ENCODE measurements around the gene MRPS2. TPM values are rescaled to one million over a fixed set of nuclear protein-coding genes. Genes with fewer than 3 reads are reported as not detected.

MRPS2 gene
- total and polyA plus RNA-seq, 2 of the 4 experiments (the other 2 are of a cell fraction): 53.1 to 104 TPM

- no peak for TF ChIP-seq RCOR1 (IDR thresholded peaks at IDR 0.05; ENCODE audit: insufficient replicate concordance, low read length)
Measured at GRCh38 chr9:135486267-135487065, 14.0 kb upstream of the MRPS2 start (continued).

- ChIA-PET POLR2A (ENCODE audit: unreplicated experiment) (no interaction called here), CTCF (no interaction called here)
- H2BK5ac ChIP-seq (ENCODE audit: low read depth, low read length, poor library complexity, severe bottlenecking): no peak overlapping the region
- dilution Hi-C loops (cut with HindIII; ENCODE audit: low sequenced_read_pairs, unreplicated experiment): no loop called here
- H4K8ac ChIP-seq (ENCODE audit: low read depth in 2 of 2, low read length in 2 of 2): no peak overlapping the region
- H3K36me3 ChIP-seq (ENCODE audit: control insufficient read depth, insufficient read depth, low read length): peaks cover 36% of the 10 kb centered on the region
- ATAC-seq (ENCODE audit: low read depth) (no peak), DNase-seq (no peak)
- H2BK20ac ChIP-seq (ENCODE audit: low read depth, low read length): no peak overlapping the region
- in situ Hi-C loops (cut with MboI; ENCODE audit: low sequenced_read_pairs): no loop called here
- H3K79me1 ChIP-seq (ENCODE audit: low read depth in 1 of 2, low read length in 2 of 2): peaks cover 0 to 3% of the 10 kb centered on the region in 2 experiments; a peak in 1 of 4 replicates
- no peak overlapping the region for H3K9ac ChIP-seq (ENCODE audit: low read depth, low read length)
- H3K9me3 ChIP-seq (ENCODE audit: control insufficient read depth, insufficient read depth, low read length): no peaks in the 10 kb centered on the region
- no peak for TF ChIP-seq USF2 (IDR thresholded peaks at IDR 0.05; ENCODE audit: low read depth, low read length)
- no peak for TF ChIP-seq ELK1 (IDR thresholded peaks at IDR 0.05; ENCODE audit: borderline replicate concordance, low read depth, low read length)
- TF ChIP-seq MAZ (IDR thresholded peaks at IDR 0.05; ENCODE audit: borderline replicate concordance, low read depth, low read length): no peak
- TF ChIP-seq NFE2L2 (IDR thresholded peaks at IDR 0.05; ENCODE audit: low read depth, low read length): no peak
- TF ChIP-seq RAD21 (IDR thresholded peaks at IDR 0.05; ENCODE audit: low read length): no peak
- TF ChIP-seq BHLHE40 (IDR thresholded peaks at IDR 0.05; ENCODE audit: low read depth, low read length): no peak
- TF ChIP-seq RFX5 (IDR thresholded peaks at IDR 0.05; ENCODE audit: low read depth, low read length): no peak
- no peak for TF ChIP-seq MXI1 (IDR thresholded peaks at IDR 0.05; ENCODE audit: borderline replicate concordance, low read depth, low read length)
- TF ChIP-seq FOS (IDR thresholded peaks at IDR 0.05; ENCODE audit: low read depth, low read length): no peak
- no peak for TF ChIP-seq RCOR1 (IDR thresholded peaks at IDR 0.05; ENCODE audit: insufficient replicate concordance, low read length)
- no peak for TF ChIP-seq POLR2A (IDR thresholded peaks at IDR 0.05; ENCODE audit: low read depth, low read length)
- no peak for TF ChIP-seq SMC3 (IDR thresholded peaks at IDR 0.05; ENCODE audit: low read depth, low read length)
- no peak for TF ChIP-seq CHD1 (IDR thresholded peaks at IDR 0.05; ENCODE audit: low read depth, low read length)
- no peak overlapping the region for H3K27ac ChIP-seq (ENCODE audit: insufficient read depth, low read length)
- H3K9me1 ChIP-seq (ENCODE audit: insufficient read depth, low read length): no peaks in the 10 kb centered on the region; the same call in 1 of the 2 replicates
- no TSS peak for BruUV-seq (replicated peaks)
- no peak overlapping the region for H4K91ac ChIP-seq (ENCODE audit: insufficient read depth, low read depth, low read length)
- no peak overlapping the region for H2AK9ac ChIP-seq (replicated peaks; ENCODE audit: low read depth, low read length, poor library complexity)
- H3K27me3 ChIP-seq (ENCODE audit: control insufficient read depth, insufficient read depth, low read length): no peaks in the 10 kb centered on the region
- intact Hi-C loops (cut with micrococcal nuclease): no loop called here
- no peak overlapping the region for H3K4me2 ChIP-seq (ENCODE audit: low read depth, low read length)
- no peak overlapping the region for H3K18ac ChIP-seq (ENCODE audit: low read depth, low read length)
- no peak overlapping the region for H3K14ac ChIP-seq (replicated peaks; ENCODE audit: low read depth, low read length)
- H3K4me3 ChIP-seq (ENCODE audit: insufficient read depth, low read depth, low read length): no peak overlapping the region
- H3K4ac ChIP-seq (ENCODE audit: low read depth, low read length): no peak overlapping the region
- no peak overlapping the region for H4K5ac ChIP-seq (ENCODE audit: low read depth, low read length)
- H3K23ac ChIP-seq (ENCODE audit: low read depth, low read length): no peak overlapping the region
- H3K56ac ChIP-seq (ENCODE audit: extremely low read depth, insufficient read depth, low read length): no peak overlapping the region
- no peaks in the 10 kb centered on the region for H4K20me1 ChIP-seq (ENCODE audit: insufficient read depth, low read length)
- H2AK5ac ChIP-seq (ENCODE audit: low read depth, low read length): no peak overlapping the region
- no peaks in the 10 kb centered on the region; the same call in 1 of the 2 replicates for H3K4me1 ChIP-seq (ENCODE audit: control insufficient read depth, insufficient read depth, low read length)
- H2AFZ ChIP-seq (replicated peaks; ENCODE audit: low read length, poor library complexity): no peak overlapping the region
- H2BK15ac ChIP-seq (ENCODE audit: low read depth, low read length): no peak overlapping the region
- 89% methylated on average over 11 of the region's 40 CpGs; no CpG with 5 or more reads in 1 of the 2 experiments for WGBS, 2 experiments (ENCODE audit: extremely low coverage in 2 of 2, insufficient read length in 1 of 2)
- H2BK120ac ChIP-seq (ENCODE audit: low read depth, low read length): no peak overlapping the region
Measured at GRCh38 chr9:135487281-135488012, 13.0 kb upstream of the MRPS2 start.
